ENCODE results near the gene GINS2. TPM values are rescaled to one million over a fixed set of nuclear protein-coding genes. Genes with fewer than 3 reads are reported as not detected.

GINS2 gene
- polyA plus RNA-seq, 1 of the 3 experiments (the other 2 are of a cell fraction), result 9.0 TPM

- no peak for TF ChIP-seq RFX5 (IDR thresholded peaks at IDR 0.05; ENCODE audit: low read length)
- TF ChIP-seq RXRA (IDR thresholded peaks at IDR 0.05; ENCODE audit: borderline replicate concordance, low read depth), result no peak
- no peak for TF ChIP-seq CHD2 (IDR thresholded peaks at IDR 0.05; ENCODE audit: low read length, partially characterized antibody)
- no peak for TF ChIP-seq RCOR1 (IDR thresholded peaks at IDR 0.05; ENCODE audit: low read length)
- TF ChIP-seq POLR2AphosphoS5 (IDR thresholded peaks at IDR 0.05; ENCODE audit: low read depth, low read length), result no peak
- H4K20me1 ChIP-seq (ENCODE audit: insufficient read depth), result peaks cover 4% of the 10 kb centered on the region; the same call in 1 of the 2 replicates
- no peak overlapping the region for H3K4me2 ChIP-seq
- no peak overlapping the region for H3K4me3 ChIP-seq (ENCODE audit: low read depth in 2 of 2, low read length in 1 of 2)
- H3K4me1 ChIP-seq (ENCODE audit: control insufficient read depth in 1 of 2, insufficient read depth in 2 of 2, low read depth in 1 of 2, low read length in 1 of 2), result peaks cover 0 to 34% of the 10 kb centered on the region in 2 experiments; a peak in 1 of 4 replicates
- H3K9me3 ChIP-seq, result no peaks in the 10 kb centered on the region
- H3K27me3 ChIP-seq (ENCODE audit: insufficient read depth), result no peaks in the 10 kb centered on the region
- WGBS (ENCODE audit: low lambda C conversion rate), result 92% methylated on average over 14 of the region's 26 CpGs
- ChIA-PET CTCF (interaction anchor here (1.0 to 7.9 kb wide), 3 partner anchors 14 to 90 kb away, joined by 3 to 91 read pairs (median 3); no protein-coding TSS in a partner anchor), POLR2A (no interaction called here)
- no peaks in the 10 kb centered on the region for H3K79me2 ChIP-seq (ENCODE audit: insufficient read depth)
- no peak overlapping the region for H2AFZ ChIP-seq (ENCODE audit: low read depth)
- no peak for DNase-seq
- peaks cover 14 to 90% of the 10 kb centered on the region in 2 experiments for H3K36me3 ChIP-seq (replicated peaks in 1 of 2; ENCODE audit: control insufficient read depth in 1 of 2, insufficient read depth in 2 of 2, low read length in 1 of 2)
- no peaks in the 10 kb centered on the region for H3F3A ChIP-seq (replicated peaks; ENCODE audit: insufficient read depth)
- H3K27ac ChIP-seq (ENCODE audit: low read depth in 2 of 2, low read length in 1 of 2), result peak overlapping the region in 1 of 2 experiments; percentile 48; a peak in 1 of 4 replicates
- no peaks in the 10 kb centered on the region for H3K9me2 ChIP-seq
- H3K9ac ChIP-seq, result no peak overlapping the region
These were observed 26.8 kb downstream of the GINS2 start for GRCh38 chr16:85661740-85662481.

GRCh38 chr16:85660843-85661739, 27.7 kb downstream of the GINS2 start:
- WGBS (ENCODE audit: low lambda C conversion rate), result 94% methylated on average over 25 of the region's 42 CpGs
- ChIA-PET POLR2A (no interaction called here), CTCF (interaction anchor here (0.8 to 7.9 kb wide), 9 partner anchors 7 to 355 kb away, joined by 3 to 91 read pairs (median 3); no protein-coding TSS in a partner anchor)
- Histone ChIP-seq H3K9me2 (no peaks in the 10 kb centered on the region), H3F3A (replicated peaks; ENCODE audit: insufficient read depth) (no peaks in the 10 kb centered on the region), H4K20me1 (ENCODE audit: insufficient read depth) (peaks cover 4% of the 10 kb centered on the region; the same call in 1 of the 2 replicates), H3K27ac (ENCODE audit: low read depth in 2 of 2, low read length in 1 of 2) (no peak overlapping the region; a peak in 1 of 4 replicates), H3K27me3 (ENCODE audit: insufficient read depth) (no peaks in the 10 kb centered on the region), H3K36me3 (replicated peaks in 1 of 2; ENCODE audit: control insufficient read depth in 1 of 2, insufficient read depth in 2 of 2, low read length in 1 of 2) (peaks cover 7 to 90% of the 10 kb centered on the region in 2 experiments), H3K4me3 (ENCODE audit: low read depth in 2 of 2, low read length in 1 of 2) (no peak overlapping the region), H3K9ac (no peak overlapping the region), H3K9me3 (no peaks in the 10 kb centered on the region), H3K79me2 (ENCODE audit: insufficient read depth) (no peaks in the 10 kb centered on the region), H2AFZ (ENCODE audit: low read depth) (no peak overlapping the region), H3K4me1 (ENCODE audit: control insufficient read depth in 1 of 2, insufficient read depth in 2 of 2, low read depth in 1 of 2, low read length in 1 of 2) (peaks cover 0 to 34% of the 10 kb centered on the region in 2 experiments; a peak in 1 of 4 replicates), H3K4me2 (no peak overlapping the region)
- DNase-seq, result no peak
- TF ChIP-seq SIN3A (IDR thresholded peaks at IDR 0.05; ENCODE audit: borderline replicate concordance, low read depth, low read length) (no peak), RCOR1 (IDR thresholded peaks at IDR 0.05; ENCODE audit: low read length) (no peak), POLR2AphosphoS5 (IDR thresholded peaks at IDR 0.05; ENCODE audit: low read depth, low read length) (no peak)
